SU-DHL-6 (cell line): ENCODE results near the gene NOP14.
"Not testable (repeated sequence)": the region's sequence is repeated elsewhere in the genome, so short reads cannot be mapped to it uniquely, and the experiment has no call there.

Experiments
- H2AFZ ChIP-seq: fragments of 200-600 bp; sonication (generic); 2 replicates; pipeline ENCODE4 v1.6.1; 2014; ENCODE audit warnings: low read depth, mild to moderate bottlenecking, moderate library complexity, mixed read lengths, antibody characterized with exemption, low read length; ENCODE audit not compliant: severe bottlenecking
- H3F3A ChIP-seq: fragments of 200-600 bp; shearing (Covaris generic); 2 replicates; pipeline ENCODE4 v1.6.0; 2016; ENCODE audit warnings: antibody characterized with exemption, mild to moderate bottlenecking; ENCODE audit not compliant: insufficient read depth
- H3K27ac ChIP-seq: fragments of 200-600 bp; sonication (generic); 2 replicates; pipeline ENCODE4 v1.5.1; 2016; ENCODE audit warnings: low read depth, mild to moderate bottlenecking, low read length, moderate library complexity, mixed read lengths
- H3K27me3 ChIP-seq: fragments of 200-600 bp; sonication (generic), shearing (Covaris generic); 2 replicates; pipeline ENCODE4 v1.6.0; 2014; ENCODE audit warnings: mild to moderate bottlenecking, low read length
- H3K36me3 ChIP-seq: fragments of 200-600 bp; sonication (generic); 2 replicates; pipeline ENCODE4 v1.6.1; 2014; ENCODE audit warnings: mild to moderate bottlenecking, low read length, mixed read lengths
- H3K4me2 ChIP-seq: fragments of 300-600, 200-600 bp; shearing (Covaris generic), sonication (generic); 2 replicates; pipeline ENCODE4 v1.6.0; 2014; ENCODE audit warnings: low read length, low read depth, mild to moderate bottlenecking; ENCODE audit not compliant: poor library complexity, severe bottlenecking
- H3K4me3 ChIP-seq: fragments of 200-600 bp; sonication (generic); 2 replicates; pipeline ENCODE4 v1.5.1; 2014; ENCODE audit warnings: antibody characterized with exemption, low read length, mild to moderate bottlenecking, mixed read lengths; ENCODE audit not compliant: insufficient read depth, poor library complexity, severe bottlenecking
- H3K79me2 ChIP-seq: fragments of 200-600 bp; sonication (generic); 2 replicates; pipeline ENCODE4 v1.6.1; 2014; ENCODE audit warnings: mild to moderate bottlenecking, low read length, moderate library complexity; ENCODE audit not compliant: insufficient read depth
- H3K9ac ChIP-seq: fragments of 200-600 bp; sonication (generic); 2 replicates; pipeline ENCODE4 v1.7.0; 2014; ENCODE audit warnings: mild to moderate bottlenecking, low read length
- H3K9me2 ChIP-seq: fragments of 200-600 bp; sonication (generic); replicated peaks from 2 replicates; pipeline ENCODE4 v1.6.1; 2014; ENCODE audit warnings: low read length; ENCODE audit not compliant: insufficient read depth
- H3K9me3 ChIP-seq: fragments of 200-600 bp; sonication (generic); 2 replicates; pipeline ENCODE4 v1.6.1; 2014; ENCODE audit warnings: low read length, mixed read lengths; ENCODE audit not compliant: insufficient read depth
- H4K20me1 ChIP-seq: fragments of 200-600 bp; sonication (generic); 2 replicates; pipeline ENCODE4 v1.6.1; 2014; ENCODE audit warnings: low read depth, mild to moderate bottlenecking, antibody characterized with exemption, low read length, moderate library complexity, mixed read lengths
- EZH2phosphoT487 ChIP-seq: fragments of 200-600 bp; sonication (generic), shearing (Covaris generic); conservative IDR thresholded peaks from 2 replicates; pipeline ENCODE4 v1.6.1; 2018; ENCODE audit warnings: mild to moderate bottlenecking, antibody characterized with exemption, low read length, moderate library complexity, mixed read lengths
- TF ChIP-seq, protein P1 (sequence below): fragments of 200-600 bp; sonication (generic); IDR thresholded peaks from one replicate; pipeline ENCODE4 v1.5.1; 2017; ENCODE audit warnings: antibody characterized with exemption, mild to moderate bottlenecking, low read length, moderate library complexity; ENCODE audit not compliant: insufficient read depth, poor library complexity, severe bottlenecking

The NOP14 gene

DNA sequence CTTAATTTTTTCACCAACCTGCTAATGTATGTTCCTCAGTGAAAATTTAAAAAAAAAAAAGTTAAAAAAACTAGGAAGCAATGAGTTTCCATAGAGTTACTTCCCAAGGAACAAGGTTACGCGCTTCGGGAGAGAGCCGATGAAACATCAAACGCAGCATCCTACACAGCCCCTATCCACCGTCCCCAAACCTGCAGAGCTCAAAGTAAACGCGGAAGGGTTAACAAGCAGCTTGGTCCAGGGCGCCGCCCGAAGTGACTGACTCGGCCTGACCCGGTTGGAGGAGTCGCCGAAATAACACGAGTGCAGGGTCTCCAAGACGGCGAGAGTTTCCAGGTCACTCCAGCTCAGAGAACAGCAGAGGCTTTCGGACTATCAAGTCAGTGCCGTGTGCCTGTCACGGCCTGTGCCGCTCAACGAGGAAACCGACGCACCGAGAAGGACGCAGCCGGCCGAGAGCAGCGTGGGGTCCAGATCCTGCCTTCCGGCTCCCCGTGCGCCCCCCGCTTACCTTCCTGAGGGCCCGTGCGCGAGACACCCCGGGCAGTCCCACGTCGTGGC is 512 bp downstream of the NOP14 start:
- peak overlapping the region; percentile 90 for H3K9ac ChIP-seq
- H3K4me2 ChIP-seq: peak overlapping the region; percentile 81
- H3K9me2 ChIP-seq: no peaks in the 10 kb centered on the region
- TF ChIP-seq, protein P1, sequence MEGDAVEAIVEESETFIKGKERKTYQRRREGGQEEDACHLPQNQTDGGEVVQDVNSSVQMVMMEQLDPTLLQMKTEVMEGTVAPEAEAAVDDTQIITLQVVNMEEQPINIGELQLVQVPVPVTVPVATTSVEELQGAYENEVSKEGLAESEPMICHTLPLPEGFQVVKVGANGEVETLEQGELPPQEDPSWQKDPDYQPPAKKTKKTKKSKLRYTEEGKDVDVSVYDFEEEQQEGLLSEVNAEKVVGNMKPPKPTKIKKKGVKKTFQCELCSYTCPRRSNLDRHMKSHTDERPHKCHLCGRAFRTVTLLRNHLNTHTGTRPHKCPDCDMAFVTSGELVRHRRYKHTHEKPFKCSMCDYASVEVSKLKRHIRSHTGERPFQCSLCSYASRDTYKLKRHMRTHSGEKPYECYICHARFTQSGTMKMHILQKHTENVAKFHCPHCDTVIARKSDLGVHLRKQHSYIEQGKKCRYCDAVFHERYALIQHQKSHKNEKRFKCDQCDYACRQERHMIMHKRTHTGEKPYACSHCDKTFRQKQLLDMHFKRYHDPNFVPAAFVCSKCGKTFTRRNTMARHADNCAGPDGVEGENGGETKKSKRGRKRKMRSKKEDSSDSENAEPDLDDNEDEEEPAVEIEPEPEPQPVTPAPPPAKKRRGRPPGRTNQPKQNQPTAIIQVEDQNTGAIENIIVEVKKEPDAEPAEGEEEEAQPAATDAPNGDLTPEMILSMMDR: no peak
- TF ChIP-seq EZH2phosphoT487: no peak
- peak overlapping the region; percentile 57 for H2AFZ ChIP-seq
- H3K4me3 ChIP-seq: peak overlapping the region; percentile 90
- peak overlapping the region; percentile 72 for H3K27ac ChIP-seq
- H3K9me3 ChIP-seq: no peaks in the 10 kb centered on the region
- H3K36me3 ChIP-seq: peaks cover 4% of the 10 kb centered on the region; the same call in 1 of the 2 replicates
- peaks cover 55% of the 10 kb centered on the region for H3K79me2 ChIP-seq
- H3K27me3 ChIP-seq: no peaks in the 10 kb centered on the region
- H4K20me1 ChIP-seq: peaks cover 6% of the 10 kb centered on the region; the same call in 1 of the 2 replicates
- H3F3A ChIP-seq: peaks cover 20% of the 10 kb centered on the region

DNA sequence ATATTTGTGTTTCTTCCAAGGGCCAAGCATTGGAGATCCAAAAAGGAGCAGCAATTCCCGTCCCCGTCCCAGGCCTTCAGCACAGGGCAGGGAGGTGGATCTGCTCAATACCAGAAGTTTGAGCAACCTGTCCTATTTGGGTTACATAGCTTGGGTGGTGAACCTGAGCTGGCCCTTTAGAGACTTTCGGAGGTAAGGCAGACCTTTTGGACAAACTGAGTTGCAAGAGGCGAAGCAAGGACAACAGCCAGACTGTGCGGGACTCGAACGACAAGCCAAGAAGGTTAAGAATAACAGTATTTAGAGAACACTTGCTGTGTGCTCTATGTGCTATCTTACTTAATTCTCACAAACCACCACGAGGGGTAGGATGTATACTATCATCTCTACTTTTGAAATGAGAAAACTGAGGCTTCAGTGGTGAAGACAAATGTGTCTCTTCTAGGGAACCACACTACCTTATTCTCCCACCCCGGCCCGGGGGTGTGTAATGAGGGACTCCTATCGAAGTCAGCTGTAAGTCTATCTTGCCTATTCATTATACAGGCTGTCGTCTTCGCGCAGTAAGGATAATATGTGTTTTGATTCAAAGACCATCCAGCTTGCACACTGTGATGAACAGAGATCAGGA is 1.3 kb downstream of the NOP14 start:
- no peaks in the 10 kb centered on the region for H3K27me3 ChIP-seq
- H3F3A ChIP-seq: peaks cover 20% of the 10 kb centered on the region
- no peaks in the 10 kb centered on the region for H3K9me3 ChIP-seq
- peaks cover 8% of the 10 kb centered on the region; the same call in 1 of the 2 replicates for H3K36me3 ChIP-seq
- peaks cover 8% of the 10 kb centered on the region; the same call in 1 of the 2 replicates for H4K20me1 ChIP-seq
- peak overlapping the region; percentile 90 for H3K4me3 ChIP-seq
- peaks cover 61% of the 10 kb centered on the region for H3K79me2 ChIP-seq
- H3K9me2 ChIP-seq: no peaks in the 10 kb centered on the region
- H3K9ac ChIP-seq: peak overlapping the region; percentile 90
- H3K27ac ChIP-seq: peak overlapping the region; percentile 72
- no peak overlapping the region for H2AFZ ChIP-seq
- TF ChIP-seq EZH2phosphoT487: no peak
- TF ChIP-seq, protein P1: no peak
- H3K4me2 ChIP-seq: peak overlapping the region; percentile 81

DNA sequence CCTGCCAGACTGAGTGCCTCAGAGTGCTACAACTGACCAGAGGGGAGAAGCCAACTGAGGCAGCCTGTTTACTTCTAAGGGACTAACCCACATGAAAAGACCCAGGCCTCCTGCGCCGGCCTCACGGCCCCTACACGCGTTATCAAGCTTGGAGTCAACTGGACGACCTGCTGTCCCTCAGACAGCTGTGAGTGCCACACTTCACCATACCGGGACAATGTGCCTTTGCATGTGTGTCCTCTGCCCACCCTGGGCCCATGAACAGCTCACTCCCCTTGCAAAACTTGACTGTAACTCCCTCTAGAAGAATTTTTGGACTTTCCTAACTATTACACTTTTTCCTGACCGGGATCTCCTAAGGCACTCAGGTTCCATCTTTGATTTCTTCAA is 1.8 kb downstream of the NOP14 start:
- H3F3A ChIP-seq: peaks cover 23% of the 10 kb centered on the region
- peak overlapping the region; percentile 90 for H3K4me3 ChIP-seq
- H3K27ac ChIP-seq: peak overlapping the region; percentile 72
- H4K20me1 ChIP-seq: peaks cover 10% of the 10 kb centered on the region; the same call in 1 of the 2 replicates
- TF ChIP-seq, protein P1: no peak
- no peak for TF ChIP-seq EZH2phosphoT487
- peaks cover 63% of the 10 kb centered on the region for H3K79me2 ChIP-seq
- H3K9ac ChIP-seq: peak overlapping the region; percentile 90
- H3K27me3 ChIP-seq: no peaks in the 10 kb centered on the region
- H3K36me3 ChIP-seq: peaks cover 13% of the 10 kb centered on the region
- peak overlapping the region; percentile 81 for H3K4me2 ChIP-seq
- no peaks in the 10 kb centered on the region for H3K9me3 ChIP-seq
- no peak overlapping the region for H2AFZ ChIP-seq
- H3K9me2 ChIP-seq: no peaks in the 10 kb centered on the region

DNA sequence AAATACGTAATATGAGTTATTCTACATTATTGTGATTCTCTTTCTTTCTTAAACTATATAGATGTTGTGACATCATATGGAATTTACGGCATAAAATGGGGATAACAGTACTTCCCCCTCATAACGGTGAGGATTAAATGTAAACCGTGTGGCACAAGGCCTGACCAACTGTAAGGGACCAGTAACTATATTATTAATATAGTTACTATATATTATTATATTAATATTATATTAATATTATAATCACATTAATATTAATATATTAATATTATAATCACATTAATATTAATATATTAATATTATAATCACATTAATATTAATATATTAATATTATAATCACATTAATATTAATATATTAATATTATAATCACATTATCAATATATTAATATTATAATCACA is 2.8 kb downstream of the NOP14 start:
- H3K27ac ChIP-seq, H3K9me2 ChIP-seq, H3K27me3 ChIP-seq, H3K4me2 ChIP-seq, H3K9ac ChIP-seq, H2AFZ ChIP-seq, H3K9me3 ChIP-seq, H3K4me3 ChIP-seq: not testable (repeated sequence)
- Histone ChIP-seq H4K20me1 (peaks cover 19% of the 10 kb centered on the region; the same call in 1 of the 2 replicates), H3K79me2 (peaks cover 73% of the 10 kb centered on the region), H3K36me3 (peaks cover 23% of the 10 kb centered on the region), H3F3A (peaks cover 33% of the 10 kb centered on the region)
